ENCODE data around the gene BMPR1B. TPM values are rescaled to one million over a fixed set of nuclear protein-coding genes. Genes with fewer than 3 reads are reported as not detected.

BMPR1B gene
- total RNA-seq, 1 experiment from 2014 or later = 0.62 TPM

DNA sequence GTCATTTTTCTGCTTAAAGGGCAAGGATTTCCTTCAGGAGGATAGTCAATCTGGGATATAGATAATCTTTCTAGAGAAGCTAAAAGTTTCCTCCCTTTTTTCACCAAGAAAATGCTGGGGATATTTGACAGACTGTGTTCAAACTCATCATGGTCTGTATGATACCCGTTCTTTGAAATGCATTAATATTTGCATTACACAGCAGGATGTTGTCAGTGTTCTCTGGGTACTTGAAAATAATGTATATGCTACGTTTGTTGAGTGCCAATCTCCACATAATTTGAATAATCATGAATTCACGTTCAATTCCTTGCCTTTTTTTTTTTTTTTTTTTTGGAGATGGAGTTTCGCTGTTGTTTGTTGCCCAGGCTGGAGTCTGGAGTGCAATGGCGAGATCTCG, 18.0 kb upstream of the BMPR1B start:
- in situ Hi-C loops (cut with HindIII; ENCODE audit: low pct_unique_long_range_greater_than_20kb, low sequenced_read_pairs) = no loop called here
- no peaks in the 10 kb centered on the region for H3K36me3 ChIP-seq (ENCODE audit: control insufficient read depth, insufficient read depth, low read length)
- BruUV-seq (replicated peaks) = no TSS peak
- TF ChIP-seq CTCF (IDR thresholded peaks at IDR 0.05) (no peak), POLR2AphosphoS5 (IDR thresholded peaks at IDR 0.05; ENCODE audit: low read depth, low read length) (no peak), SIN3A (IDR thresholded peaks at IDR 0.05; ENCODE audit: borderline replicate concordance, insufficient read depth, low read depth, low read length) (no peak), TCF7L2 (IDR thresholded peaks at IDR 0.05; ENCODE audit: low read depth, low read length) (no peak)
- TF ChIP-seq, protein P1, sequence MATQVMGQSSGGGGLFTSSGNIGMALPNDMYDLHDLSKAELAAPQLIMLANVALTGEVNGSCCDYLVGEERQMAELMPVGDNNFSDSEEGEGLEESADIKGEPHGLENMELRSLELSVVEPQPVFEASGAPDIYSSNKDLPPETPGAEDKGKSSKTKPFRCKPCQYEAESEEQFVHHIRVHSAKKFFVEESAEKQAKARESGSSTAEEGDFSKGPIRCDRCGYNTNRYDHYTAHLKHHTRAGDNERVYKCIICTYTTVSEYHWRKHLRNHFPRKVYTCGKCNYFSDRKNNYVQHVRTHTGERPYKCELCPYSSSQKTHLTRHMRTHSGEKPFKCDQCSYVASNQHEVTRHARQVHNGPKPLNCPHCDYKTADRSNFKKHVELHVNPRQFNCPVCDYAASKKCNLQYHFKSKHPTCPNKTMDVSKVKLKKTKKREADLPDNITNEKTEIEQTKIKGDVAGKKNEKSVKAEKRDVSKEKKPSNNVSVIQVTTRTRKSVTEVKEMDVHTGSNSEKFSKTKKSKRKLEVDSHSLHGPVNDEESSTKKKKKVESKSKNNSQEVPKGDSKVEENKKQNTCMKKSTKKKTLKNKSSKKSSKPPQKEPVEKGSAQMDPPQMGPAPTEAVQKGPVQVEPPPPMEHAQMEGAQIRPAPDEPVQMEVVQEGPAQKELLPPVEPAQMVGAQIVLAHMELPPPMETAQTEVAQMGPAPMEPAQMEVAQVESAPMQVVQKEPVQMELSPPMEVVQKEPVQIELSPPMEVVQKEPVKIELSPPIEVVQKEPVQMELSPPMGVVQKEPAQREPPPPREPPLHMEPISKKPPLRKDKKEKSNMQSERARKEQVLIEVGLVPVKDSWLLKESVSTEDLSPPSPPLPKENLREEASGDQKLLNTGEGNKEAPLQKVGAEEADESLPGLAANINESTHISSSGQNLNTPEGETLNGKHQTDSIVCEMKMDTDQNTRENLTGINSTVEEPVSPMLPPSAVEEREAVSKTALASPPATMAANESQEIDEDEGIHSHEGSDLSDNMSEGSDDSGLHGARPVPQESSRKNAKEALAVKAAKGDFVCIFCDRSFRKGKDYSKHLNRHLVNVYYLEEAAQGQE (IDR thresholded peaks at IDR 0.05; ENCODE audit: insufficient read depth in 1 of 2, low read depth in 2 of 2, low read length in 1 of 2) = no peak
- DNase-seq (ENCODE audit: low read depth, low spot score) = no peak
- no peaks in the 10 kb centered on the region for H3K4me1 ChIP-seq (ENCODE audit: control insufficient read depth, insufficient read depth, low read length)
- H3K4me3 ChIP-seq (ENCODE audit: low read depth in 2 of 2, low read length in 2 of 2) = no peak overlapping the region
- ChIA-PET POLR2A (interaction anchor here (0.7 kb wide), 2 partner anchors 199 to 1770 kb away, joined by 4 to 12 read pairs; no protein-coding TSS in a partner anchor), CTCF (no interaction called here)
- intact Hi-C loops (cut with micrococcal nuclease; ENCODE audit: unreplicated experiment) = no loop called here
- H3K27ac ChIP-seq (ENCODE audit: low read length) = no peak overlapping the region
- no peak for ATAC-seq
- no peaks in the 10 kb centered on the region for H3K9me3 ChIP-seq (ENCODE audit: control insufficient read depth, insufficient read depth, low read depth, low read length)
- no peaks in the 10 kb centered on the region for H3K27me3 ChIP-seq (ENCODE audit: control insufficient read depth, insufficient read depth, low read length)

DNA sequence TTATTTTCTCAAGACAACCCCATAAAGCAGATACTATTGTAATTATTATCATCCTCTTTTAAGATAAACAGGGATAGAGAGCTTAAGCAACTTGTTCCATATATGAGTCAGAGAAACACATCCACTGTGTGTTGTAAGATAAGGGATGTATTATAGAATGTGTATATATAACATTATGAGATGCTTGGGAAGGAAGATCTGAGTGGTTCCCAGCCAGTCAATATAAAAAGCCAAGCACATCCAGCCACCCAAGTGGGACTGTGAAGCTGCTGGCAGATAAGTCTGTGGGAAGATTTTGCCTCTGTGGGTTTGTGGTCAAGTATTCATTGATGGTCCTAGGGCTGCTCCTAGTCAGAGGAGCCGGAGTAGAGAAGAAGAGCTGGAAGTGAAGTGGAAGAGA, 16.5 kb upstream of the BMPR1B start:
- ATAC-seq (no peak), DNase-seq (ENCODE audit: low read depth, low spot score) (no peak)
- Histone ChIP-seq H3K4me3 (ENCODE audit: low read depth in 2 of 2, low read length in 2 of 2) (no peak overlapping the region), H3K9me3 (ENCODE audit: control insufficient read depth, insufficient read depth, low read depth, low read length) (no peaks in the 10 kb centered on the region), H3K36me3 (ENCODE audit: control insufficient read depth, insufficient read depth, low read length) (no peaks in the 10 kb centered on the region), H3K27me3 (ENCODE audit: control insufficient read depth, insufficient read depth, low read length) (no peaks in the 10 kb centered on the region), H3K27ac (ENCODE audit: low read length) (no peak overlapping the region), H3K4me1 (ENCODE audit: control insufficient read depth, insufficient read depth, low read length) (no peaks in the 10 kb centered on the region)
- TF ChIP-seq POLR2AphosphoS5 (IDR thresholded peaks at IDR 0.05; ENCODE audit: low read depth, low read length) (no peak), CTCF (IDR thresholded peaks at IDR 0.05) (no peak), TCF7L2 (IDR thresholded peaks at IDR 0.05; ENCODE audit: low read depth, low read length) (no peak), SIN3A (IDR thresholded peaks at IDR 0.05; ENCODE audit: borderline replicate concordance, insufficient read depth, low read depth, low read length) (no peak)
- TF ChIP-seq, protein P1 (IDR thresholded peaks at IDR 0.05; ENCODE audit: insufficient read depth in 1 of 2, low read depth in 2 of 2, low read length in 1 of 2) = no peak
- in situ Hi-C loops (cut with HindIII; ENCODE audit: low pct_unique_long_range_greater_than_20kb, low sequenced_read_pairs) = no loop called here
- POLR2A ChIA-PET = no interaction called here
- BruUV-seq (replicated peaks) = no TSS peak
- intact Hi-C loops (cut with micrococcal nuclease; ENCODE audit: unreplicated experiment) = no loop called here
- CTCF ChIA-PET = no interaction called here
